ENCODE results near the gene NDRG2.

The NDRG2 gene

GRCh38 chr14:21033133-21033698, 8.4 kb upstream of the NDRG2 start:
- Histone ChIP-seq H3K4me3 (replicated peaks; ENCODE audit: low read depth, low read length) (no peak overlapping the region), H3K27me3 (replicated peaks; ENCODE audit: control insufficient read depth, insufficient read depth, low read length) (peaks cover 4% of the 10 kb centered on the region; the same call in 1 of the 2 replicates), H3K36me3 (ENCODE audit: control insufficient read depth, insufficient read depth, low read length) (no peaks in the 10 kb centered on the region)
- TF ChIP-seq CTCF (IDR thresholded peaks at IDR 0.05; ENCODE audit: insufficient read depth, low read length, poor library complexity, severe bottlenecking): no peak
- DNase-seq (ENCODE audit: extremely low read depth, insufficient read length): no peak

- no peak for TF ChIP-seq CTCF (IDR thresholded peaks at IDR 0.05; ENCODE audit: insufficient read depth, low read length, poor library complexity, severe bottlenecking)
- Histone ChIP-seq H3K36me3 (ENCODE audit: control insufficient read depth, insufficient read depth, low read length) (no peaks in the 10 kb centered on the region), H3K27me3 (replicated peaks; ENCODE audit: control insufficient read depth, insufficient read depth, low read length) (peaks cover 6% of the 10 kb centered on the region; the same call in 1 of the 2 replicates), H3K4me3 (replicated peaks; ENCODE audit: low read depth, low read length) (no peak overlapping the region)
- DNase-seq (ENCODE audit: extremely low read depth, insufficient read length): no peak
These were observed 7.7 kb upstream of the NDRG2 start for GRCh38 chr14:21032326-21033132.

GRCh38 chr14:21030531-21030930, 5.7 kb upstream of the NDRG2 start:
- Histone ChIP-seq H3K4me3 (replicated peaks; ENCODE audit: low read depth, low read length) (no peak overlapping the region), H3K27me3 (replicated peaks; ENCODE audit: control insufficient read depth, insufficient read depth, low read length) (peaks cover 6% of the 10 kb centered on the region; the same call in 1 of the 2 replicates), H3K36me3 (ENCODE audit: control insufficient read depth, insufficient read depth, low read length) (no peaks in the 10 kb centered on the region)
- TF ChIP-seq CTCF (IDR thresholded peaks at IDR 0.05; ENCODE audit: insufficient read depth, low read length, poor library complexity, severe bottlenecking): no peak
- DNase-seq (ENCODE audit: extremely low read depth, insufficient read length): no peak

GRCh38 chr14:21029917-21030316, 5.1 kb upstream of the NDRG2 start, which contains the start of gene TPPP2:
TSS of gene TPPP2 (plus strand) at chr14:21030217. CDS start at chr14:21030582, 365 bp downstream.
- DNase-seq (ENCODE audit: extremely low read depth, insufficient read length): no peak
- Histone ChIP-seq H3K27me3 (replicated peaks; ENCODE audit: control insufficient read depth, insufficient read depth, low read length) (peaks cover 6% of the 10 kb centered on the region; the same call in 1 of the 2 replicates), H3K36me3 (ENCODE audit: control insufficient read depth, insufficient read depth, low read length) (no peaks in the 10 kb centered on the region), H3K4me3 (replicated peaks; ENCODE audit: low read depth, low read length) (no peak within 1 kb of the TSS)
- TF ChIP-seq CTCF (IDR thresholded peaks at IDR 0.05; ENCODE audit: insufficient read depth, low read length, poor library complexity, severe bottlenecking): no peak

- Histone ChIP-seq H3K36me3 (ENCODE audit: control insufficient read depth, insufficient read depth, low read length) (no peaks in the 10 kb centered on the region), H3K4me3 (replicated peaks; ENCODE audit: low read depth, low read length) (no peak overlapping the region), H3K27me3 (replicated peaks; ENCODE audit: control insufficient read depth, insufficient read depth, low read length) (peaks cover 7% of the 10 kb centered on the region)
- no peak for DNase-seq (ENCODE audit: extremely low read depth, insufficient read length)
- no peak for TF ChIP-seq CTCF (IDR thresholded peaks at IDR 0.05; ENCODE audit: insufficient read depth, low read length, poor library complexity, severe bottlenecking)
These were observed 2.1 kb upstream of the NDRG2 start for GRCh38 chr14:21026988-21027315.

Data from GM06990 (cell line).